GM19099 (cell line): ENCODE measurements around the gene ST8SIA4.

Experiments used
- POLR2A ChIP-seq: IDR thresholded peaks from 3 replicates; pipeline ENCODE4 v1.6.1; 2011; ENCODE audit warnings: low read depth; ENCODE audit not compliant: insufficient read length; ENCODE audit errors: extremely low read depth

ST8SIA4 gene

DNA sequence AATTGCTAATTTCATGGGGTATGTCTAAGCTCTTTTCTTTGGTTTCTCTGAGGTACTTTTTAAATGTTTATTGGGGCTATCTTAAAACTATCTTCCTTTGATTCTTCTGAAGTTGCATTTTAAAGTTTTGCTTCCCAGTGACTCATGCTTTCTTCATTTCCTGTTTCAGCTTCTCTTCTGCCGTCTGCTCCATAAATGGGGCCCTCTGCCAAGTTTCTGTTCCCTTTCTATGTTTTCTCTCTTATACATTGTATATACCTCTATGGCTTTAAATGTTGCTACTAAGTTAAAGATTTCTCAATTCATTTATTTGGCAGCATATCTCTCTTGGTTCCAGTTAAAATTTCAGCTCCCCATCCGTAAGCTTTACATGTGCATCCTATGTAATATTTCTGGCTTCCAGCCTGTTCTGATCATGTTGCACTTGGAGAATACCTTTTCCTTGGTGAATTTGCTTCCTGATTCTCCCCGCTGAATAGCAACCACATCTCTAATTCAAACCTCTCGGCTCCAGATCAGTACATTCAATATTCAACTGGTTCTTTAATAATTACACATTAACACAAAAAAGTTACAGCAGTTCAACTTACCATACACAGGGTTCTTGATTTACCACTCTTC is 125.3 kb downstream of the ST8SIA4 start:
- no peak for TF ChIP-seq POLR2A

DNA sequence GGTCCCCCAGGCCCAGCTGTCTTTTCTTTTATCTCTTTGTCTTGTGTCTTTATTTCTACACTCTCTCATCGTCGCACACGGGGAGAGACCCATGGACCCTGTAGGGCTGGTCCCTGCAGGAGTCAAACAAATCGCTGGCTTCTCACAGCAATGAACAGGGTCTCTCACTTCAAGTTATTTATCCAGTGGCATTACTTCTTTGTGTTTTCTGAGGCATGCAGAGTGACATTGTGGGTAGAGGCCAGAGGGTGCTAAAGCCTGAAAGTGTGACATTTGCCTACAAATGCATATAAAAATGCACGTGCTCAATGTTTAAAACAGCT is 127.6 kb downstream of the ST8SIA4 start:
- no peak for TF ChIP-seq POLR2A

DNA sequence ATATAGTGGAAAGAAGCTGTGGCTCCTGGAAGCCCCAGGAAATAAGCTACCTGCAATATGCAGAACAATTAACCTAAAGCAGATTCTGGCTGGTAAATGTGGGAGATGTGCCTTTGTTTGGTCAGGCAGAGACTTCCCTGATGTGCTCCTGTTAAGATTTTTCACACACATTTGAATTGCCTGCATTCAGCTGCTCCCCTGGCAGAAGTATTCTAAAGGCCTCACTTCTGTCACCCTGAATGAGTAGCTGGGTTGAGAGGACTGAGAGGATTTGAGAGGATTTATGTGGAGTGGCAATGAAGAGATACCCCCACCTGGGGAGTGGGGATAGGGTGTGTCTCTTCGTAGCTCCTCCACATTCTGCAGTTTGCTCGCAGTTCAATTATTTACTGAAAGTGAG is 130.5 kb downstream of the ST8SIA4 start:
- TF ChIP-seq POLR2A: no peak

DNA sequence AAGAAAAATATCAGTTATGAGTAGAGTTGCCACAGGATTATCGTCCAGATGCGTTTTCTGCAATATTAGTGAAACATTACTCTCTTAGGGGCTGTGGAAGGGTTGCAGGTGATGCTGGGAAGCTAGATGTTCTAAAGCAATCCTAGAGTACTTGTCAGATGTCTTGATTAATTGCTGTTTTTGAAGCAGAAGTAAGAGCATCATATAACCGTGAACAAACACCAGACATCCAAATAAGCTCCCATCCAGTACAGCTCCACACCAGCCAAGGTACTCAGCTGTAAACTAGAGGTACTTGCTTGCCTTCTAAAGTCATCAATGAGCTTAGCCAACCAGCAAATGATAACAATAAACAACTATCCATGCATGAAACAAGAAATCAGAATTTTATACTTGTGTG is 131.1 kb downstream of the ST8SIA4 start:
- no peak for TF ChIP-seq POLR2A

DNA sequence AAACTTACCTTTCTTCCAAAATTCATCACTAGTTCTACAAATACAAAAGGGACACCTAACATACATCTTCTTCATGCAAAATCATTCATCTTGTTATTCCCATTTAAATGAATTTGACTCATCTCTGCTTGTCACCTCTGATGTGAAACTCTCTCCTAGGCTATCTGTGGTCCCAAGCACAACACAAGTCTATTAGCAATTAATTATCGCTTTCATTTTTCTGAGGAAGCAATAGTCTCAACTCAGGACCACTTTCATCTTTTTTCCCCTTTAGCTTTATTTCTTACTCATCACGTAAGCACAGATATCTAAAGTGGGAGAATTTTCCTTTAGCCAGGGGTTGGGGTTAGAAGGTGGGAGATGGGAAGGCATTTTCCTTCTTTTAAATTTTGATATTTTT is 131.9 kb downstream of the ST8SIA4 start:
- no peak for TF ChIP-seq POLR2A

DNA sequence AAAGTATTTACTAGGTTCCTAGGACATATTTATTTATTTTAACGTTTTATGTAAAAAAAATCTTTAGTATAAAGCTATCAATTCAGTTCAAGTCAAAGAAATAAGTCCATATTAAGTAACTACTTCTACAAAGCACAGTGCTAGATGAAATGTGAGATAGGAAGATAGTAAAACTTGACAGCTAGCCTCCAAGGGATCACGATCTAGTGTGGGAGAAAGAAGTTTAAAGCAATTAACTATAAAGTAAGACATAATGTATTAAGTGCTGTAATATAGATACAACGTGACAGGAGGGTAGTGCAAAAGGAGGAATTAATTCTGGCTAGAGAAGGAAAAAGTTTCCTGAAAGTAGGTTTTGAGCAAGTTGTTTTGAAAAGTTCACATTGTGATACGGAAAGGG is 134.9 kb downstream of the ST8SIA4 start:
- TF ChIP-seq POLR2A: no peak

DNA sequence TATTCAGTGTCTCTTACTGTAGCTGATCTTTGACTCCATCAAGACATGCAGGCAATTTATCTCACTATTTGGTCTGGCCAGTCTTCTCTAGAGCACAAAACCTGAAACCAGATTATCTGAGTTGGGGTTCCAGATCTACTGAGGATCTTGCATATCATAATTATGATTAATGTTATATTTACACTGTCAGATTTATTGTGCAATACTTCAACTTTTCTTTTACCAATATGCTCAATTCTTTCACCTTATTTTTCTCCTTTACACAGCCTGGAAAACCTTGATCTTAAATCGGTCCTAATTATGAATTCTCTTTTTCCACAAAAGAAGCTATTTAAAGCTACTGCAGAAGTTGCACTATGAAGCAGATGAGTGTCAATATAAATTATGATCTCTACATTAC is 140.1 kb downstream of the ST8SIA4 start:
- TF ChIP-seq POLR2A: no peak

DNA sequence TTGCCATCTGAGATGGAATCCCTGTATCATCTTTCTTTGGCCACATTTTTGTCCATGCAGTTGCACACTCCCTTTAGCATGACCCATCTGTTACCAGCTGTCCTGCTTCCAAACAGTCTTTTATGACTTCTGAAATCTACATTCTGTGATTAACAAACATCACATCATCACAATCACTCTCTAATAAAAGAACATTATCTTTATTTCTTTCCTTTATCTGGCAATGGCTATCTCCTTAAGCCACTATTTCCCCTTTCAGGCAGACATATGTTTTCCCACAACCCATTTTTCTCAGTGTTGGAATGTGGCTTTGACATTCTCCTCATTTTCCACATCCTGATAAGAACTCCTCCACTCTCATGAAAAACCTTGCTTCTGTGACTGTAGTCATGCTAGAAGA is 141.0 kb downstream of the ST8SIA4 start:
- no peak for TF ChIP-seq POLR2A

DNA sequence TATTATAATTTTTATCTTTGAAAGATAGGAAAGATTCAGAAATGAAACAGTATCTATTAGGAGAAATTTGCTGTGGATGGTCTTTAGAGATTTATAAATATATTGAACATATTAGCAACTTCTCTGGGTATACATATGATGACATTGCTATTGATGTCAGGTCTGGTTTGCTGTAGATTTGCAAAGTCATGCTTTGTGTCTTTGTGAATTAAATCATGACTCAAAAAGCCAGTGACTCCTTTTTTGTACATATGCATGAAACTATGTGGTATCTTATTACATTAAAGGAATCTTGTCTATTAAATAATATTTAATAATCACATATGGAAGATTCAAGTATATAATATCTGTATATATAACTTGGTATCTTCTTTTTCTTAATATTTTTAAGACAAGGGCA is 141.9 kb downstream of the ST8SIA4 start:
- no peak for TF ChIP-seq POLR2A

DNA sequence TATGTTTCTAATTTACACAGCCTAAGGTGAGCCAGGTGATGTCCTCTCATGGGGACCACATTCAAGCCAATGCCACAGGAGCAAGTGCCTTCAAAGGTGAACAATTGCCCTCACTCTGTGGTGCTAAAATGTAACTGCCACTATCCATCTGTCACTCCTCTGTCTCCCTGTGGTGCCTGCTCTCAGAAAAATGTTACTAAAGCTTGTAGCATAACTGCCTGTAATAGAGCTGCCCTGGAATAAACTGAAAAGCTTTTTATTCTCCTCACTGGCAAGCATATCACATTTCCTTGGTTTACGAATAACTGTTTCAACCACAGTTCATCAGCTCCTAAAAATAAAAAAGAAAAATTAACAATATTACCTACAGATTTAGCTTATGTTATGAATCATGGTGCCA is 142.4 kb downstream of the ST8SIA4 start:
- no peak for TF ChIP-seq POLR2A

DNA sequence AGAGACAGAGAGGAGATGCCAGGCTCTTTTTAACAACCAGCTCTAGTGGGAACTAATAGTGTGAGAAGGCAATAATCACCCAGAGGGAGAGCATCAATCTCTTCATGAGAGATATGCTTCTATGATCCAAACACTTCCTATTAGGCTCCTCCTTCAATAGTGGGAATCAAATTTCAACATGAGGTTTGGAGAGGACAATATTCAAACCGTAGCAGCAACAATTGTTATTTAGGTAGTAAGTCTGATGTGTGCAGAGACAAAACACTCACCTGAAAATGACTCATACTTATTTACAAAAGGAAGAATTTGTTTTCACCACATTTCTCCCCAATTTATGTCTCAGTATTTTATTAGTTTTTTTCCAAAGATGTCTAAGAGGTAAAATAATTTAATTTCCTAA is 144.3 kb downstream of the ST8SIA4 start:
- no peak for TF ChIP-seq POLR2A

DNA sequence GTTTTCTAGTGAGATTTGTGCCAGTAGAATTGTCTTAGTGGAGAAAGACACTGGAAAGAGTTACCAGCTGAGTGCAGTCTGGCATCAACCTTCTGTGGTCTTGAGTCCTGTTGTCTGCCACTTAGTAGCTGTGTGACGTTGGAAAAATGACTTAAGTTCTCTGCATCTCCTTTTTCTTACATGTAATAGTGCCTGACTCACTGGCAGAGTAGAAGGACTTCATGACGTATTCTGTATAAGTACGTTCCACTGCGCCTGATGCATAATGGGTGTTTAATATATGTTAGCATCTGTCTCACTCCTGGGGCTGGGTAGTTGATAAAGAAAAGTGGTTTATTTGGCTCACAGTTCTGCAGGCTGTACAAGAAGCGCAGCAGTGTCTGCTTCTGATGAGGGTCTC is 144.8 kb downstream of the ST8SIA4 start:
- no peak for TF ChIP-seq POLR2A

DNA sequence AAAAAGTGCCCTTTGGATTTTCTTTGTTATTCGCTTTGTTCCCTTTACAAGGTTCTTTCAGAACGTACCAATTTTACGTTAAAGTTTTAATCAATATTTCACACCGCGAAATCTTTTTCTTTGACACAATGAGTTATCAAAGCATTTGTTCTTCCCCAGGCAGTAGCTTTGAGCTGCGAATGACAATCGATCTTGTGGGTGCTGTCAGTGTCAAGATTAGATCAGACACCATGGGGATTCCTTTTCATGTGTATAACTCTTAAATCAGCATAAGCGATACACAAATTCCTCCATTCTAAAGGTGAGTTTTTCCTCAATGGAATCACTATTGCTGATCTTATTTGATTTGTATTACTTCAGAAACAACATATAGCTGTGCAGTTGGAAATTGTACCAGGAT is 145.5 kb downstream of the ST8SIA4 start:
- TF ChIP-seq POLR2A: no peak
